ENCODE data around the gene RAD23A.

Gene RAD23A

GRCh38 chr19:12984683-12985048 is 39.0 kb downstream of the RAD23A start:
- DNase-seq (ENCODE audit: low read depth, low spot score): no peak

- no peak for DNase-seq (ENCODE audit: low read depth, low spot score)
Observed at GRCh38 chr19:12985049-12985776, 39.6 kb downstream of the RAD23A start.

GRCh38 chr19:12986726-12987125 is 41.1 kb downstream of the RAD23A start:
- no peak for DNase-seq (ENCODE audit: low read depth, low spot score)

GRCh38 chr19:12987190-12987589 is 41.5 kb downstream of the RAD23A start:
- DNase-seq (ENCODE audit: low read depth, low spot score): no peak

GRCh38 chr19:12987781-12988180 is 42.1 kb downstream of the RAD23A start:
- DNase-seq (ENCODE audit: low read depth, low spot score): no peak

- no peak for DNase-seq (ENCODE audit: low read depth, low spot score)
Observed at GRCh38 chr19:12990431-12990830, 44.8 kb downstream of the RAD23A start.

- no peak for DNase-seq (ENCODE audit: low read depth, low spot score)
Observed at GRCh38 chr19:12990853-12991252, 45.2 kb downstream of the RAD23A start.

GRCh38 chr19:12991296-12991695 is 45.6 kb downstream of the RAD23A start:
- DNase-seq (ENCODE audit: low read depth, low spot score): no peak

- no peak for DNase-seq (ENCODE audit: low read depth, low spot score)
Observed at GRCh38 chr19:12992729-12993128, 47.1 kb downstream of the RAD23A start.

GRCh38 chr19:12993562-12993961 is 47.9 kb downstream of the RAD23A start:
- no peak for DNase-seq (ENCODE audit: low read depth, low spot score)

- DNase-seq (ENCODE audit: low read depth, low spot score): peak; percentile 25
Observed at GRCh38 chr19:12994701-12995595, 49.3 kb downstream of the RAD23A start, which contains the start of gene NFIX. NFIX (plus strand) TSS chr19:12995475; CDS start chr19:12995838, 363 bp downstream.

GRCh38 chr19:12995596-12996405 is 50.1 kb downstream of the RAD23A start:
- no peak for DNase-seq (ENCODE audit: low read depth, low spot score)

- no peak for DNase-seq (ENCODE audit: low read depth, low spot score)
Observed at GRCh38 chr19:12996406-12997094, 50.9 kb downstream of the RAD23A start.

- DNase-seq (ENCODE audit: low read depth, low spot score): no peak
Observed at GRCh38 chr19:12997179-12997966, 51.7 kb downstream of the RAD23A start.

GRCh38 chr19:12997967-12998940 is 52.6 kb downstream of the RAD23A start:
- DNase-seq (ENCODE audit: low read depth, low spot score): no peak

GRCh38 chr19:13001166-13001501 is 55.5 kb downstream of the RAD23A start:
- DNase-seq (ENCODE audit: low read depth, low spot score): no peak

GRCh38 chr19:13001502-13002165 is 56.0 kb downstream of the RAD23A start:
- no peak for DNase-seq (ENCODE audit: low read depth, low spot score)

- no peak for DNase-seq (ENCODE audit: low read depth, low spot score)
Observed at GRCh38 chr19:13002166-13002898, 56.7 kb downstream of the RAD23A start.
